ENCODE data around the gene LAMB1. TPM values are rescaled to one million over a fixed set of nuclear protein-coding genes. Genes with fewer than 3 reads are reported as not detected.

Gene LAMB1
- total RNA-seq, 4 donors from 2014 or later: 76.7 to 216 (median 84.6) TPM

GRCh38 chr7:108014215-108014614 is 11.3 kb upstream of the LAMB1 start:
- 67% methylated on average over 2 of the region's 2 CpGs for WGBS
- Histone ChIP-seq H3K4me3 (no peak overlapping the region), H3K9me3 (no peaks in the 10 kb centered on the region), H3K36me3 (no peaks in the 10 kb centered on the region), H3K27me3 (no peaks in the 10 kb centered on the region), H3K4me1 (peaks cover 6% of the 10 kb centered on the region), H3K27ac (no peak overlapping the region)
- TF ChIP-seq EP300 (IDR thresholded peaks at IDR 0.05) (no peak), POLR2A (IDR thresholded peaks at IDR 0.05) (no peak), CTCF (IDR thresholded peaks at IDR 0.05) (no peak), POLR2AphosphoS5 (IDR thresholded peaks at IDR 0.05) (no peak)
- no peak for DNase-seq (ENCODE audit: low spot score in 2 of 2)

GRCh38 chr7:108012499-108013430 is 9.8 kb upstream of the LAMB1 start:
- Histone ChIP-seq H3K9me3 (no peaks in the 10 kb centered on the region), H3K27me3 (no peaks in the 10 kb centered on the region), H3K4me3 (no peak overlapping the region), H3K27ac (no peak overlapping the region), H3K4me1 (peaks cover 6% of the 10 kb centered on the region), H3K36me3 (no peaks in the 10 kb centered on the region)
- DNase-seq (ENCODE audit: low spot score in 2 of 2): no peak
- TF ChIP-seq CTCF (IDR thresholded peaks at IDR 0.05) (no peak), POLR2A (IDR thresholded peaks at IDR 0.05) (no peak), POLR2AphosphoS5 (IDR thresholded peaks at IDR 0.05) (no peak), EP300 (IDR thresholded peaks at IDR 0.05) (no peak)
- WGBS: 90% methylated on average over 8 of the region's 8 CpGs

- Histone ChIP-seq H3K27ac (no peak overlapping the region), H3K36me3 (no peaks in the 10 kb centered on the region), H3K4me3 (no peak overlapping the region), H3K4me1 (peaks cover 6% of the 10 kb centered on the region), H3K27me3 (peaks cover 4% of the 10 kb centered on the region), H3K9me3 (no peaks in the 10 kb centered on the region)
- 71% methylated on average over 1 of the region's 1 CpG for WGBS
- TF ChIP-seq EP300 (IDR thresholded peaks at IDR 0.05): no peak
- TF ChIP-seq POLR2A (IDR thresholded peaks at IDR 0.05): no peak
- TF ChIP-seq POLR2AphosphoS5 (IDR thresholded peaks at IDR 0.05): no peak
- TF ChIP-seq CTCF (IDR thresholded peaks at IDR 0.05): no peak
- no peak for DNase-seq (ENCODE audit: low spot score in 2 of 2)
Measured at GRCh38 chr7:108010377-108010776, 7.4 kb upstream of the LAMB1 start.

GRCh38 chr7:108009873-108010272 is 6.9 kb upstream of the LAMB1 start:
- H3K27me3 ChIP-seq: peaks cover 4% of the 10 kb centered on the region
- no peak overlapping the region for H3K4me3 ChIP-seq
- TF ChIP-seq POLR2A (IDR thresholded peaks at IDR 0.05): no peak
- no peak for TF ChIP-seq CTCF (IDR thresholded peaks at IDR 0.05)
- TF ChIP-seq POLR2AphosphoS5 (IDR thresholded peaks at IDR 0.05): no peak
- TF ChIP-seq EP300 (IDR thresholded peaks at IDR 0.05): no peak
- 87% methylated on average over 4 of the region's 4 CpGs for WGBS
- H3K27ac ChIP-seq: no peak overlapping the region
- no peak for DNase-seq (ENCODE audit: low spot score in 2 of 2)
- peaks cover 6% of the 10 kb centered on the region for H3K4me1 ChIP-seq
- H3K36me3 ChIP-seq: no peaks in the 10 kb centered on the region
- H3K9me3 ChIP-seq: no peaks in the 10 kb centered on the region

- DNase-seq (ENCODE audit: low spot score in 2 of 2): no peak
- no peak overlapping the region for H3K27ac ChIP-seq
Measured at GRCh38 chr7:108008827-108009226, 5.9 kb upstream of the LAMB1 start.

More at GRCh38 chr7:108008827-108009226, 5.9 kb upstream of the LAMB1 start:
- Histone ChIP-seq H3K4me3 (no peak overlapping the region), H3K36me3 (no peaks in the 10 kb centered on the region), H3K4me1 (peaks cover 10% of the 10 kb centered on the region), H3K27me3 (peaks cover 4% of the 10 kb centered on the region), H3K9me3 (no peaks in the 10 kb centered on the region)
- TF ChIP-seq POLR2AphosphoS5 (IDR thresholded peaks at IDR 0.05) (no peak), EP300 (IDR thresholded peaks at IDR 0.05) (no peak)

All from suprapubic skin (tissue), 4 donors.